DMS 273 treated with DMSO at 0.1 percent for 48 hours (cell line): ENCODE results near the gene C1orf226.
"Not testable (repeated sequence)": the region's sequence is repeated elsewhere in the genome, so short reads cannot be mapped to it uniquely, and the experiment has no call there.

Experiments used
- DNase-seq: peaks from one replicate; lab custom pipeline; 2025; lab: John Stamatoyannopoulos, UW

C1orf226 gene

GRCh38 chr1:162406811-162407210, 25.3 kb downstream of the C1orf226 start:
- no peak for DNase-seq

GRCh38 chr1:162407539-162407938, 26.0 kb downstream of the C1orf226 start:
- DNase-seq, result no peak

GRCh38 chr1:162412002-162412401, 30.5 kb downstream of the C1orf226 start, which contains the start of gene SH2D1B:
Gene SH2D1B, minus strand, starts transcription at chr1:162412136. Its CDS starts 120 bp downstream, at chr1:162412016.
- DNase-seq, result no peak

- DNase-seq, result no peak
Measured at GRCh38 chr1:162416215-162416614, 34.7 kb downstream of the C1orf226 start.

GRCh38 chr1:162416909-162417308, 35.4 kb downstream of the C1orf226 start:
- DNase-seq, result no peak

GRCh38 chr1:162417650-162418049, 36.1 kb downstream of the C1orf226 start:
- no peak for DNase-seq

- not testable (repeated sequence) for DNase-seq
Measured at GRCh38 chr1:162418584-162418983, 37.1 kb downstream of the C1orf226 start.

GRCh38 chr1:162419450-162419931, 38.0 kb downstream of the C1orf226 start:
- not testable (repeated sequence) for DNase-seq

- no peak for DNase-seq
Measured at GRCh38 chr1:162420120-162420519, 38.6 kb downstream of the C1orf226 start.

- DNase-seq, result no peak
Measured at GRCh38 chr1:162421258-162422164, 40.0 kb downstream of the C1orf226 start.

GRCh38 chr1:162422662-162423375, 41.3 kb downstream of the C1orf226 start:
- no peak for DNase-seq

- no peak for DNase-seq
Measured at GRCh38 chr1:162430583-162430982, 49.1 kb downstream of the C1orf226 start.

GRCh38 chr1:162432977-162433713, 51.6 kb downstream of the C1orf226 start:
- DNase-seq, result not testable (repeated sequence)
